GM19452 (cell line): Measurements from ENCODE around the gene GDPD4.
"Not testable (repeated sequence)": the region's sequence is repeated elsewhere in the genome, so short reads cannot be mapped to it uniquely, and the experiment has no call there.

Experiments
- ATAC-seq: cut with Tn5 transposase; IDR thresholded peaks from one replicate; pipeline ENCODE4 v1.9.1; 2021; ENCODE audit not compliant: unreplicated experiment

The GDPD4 gene

GRCh38 chr11:77301510-77301909 lies at the start of gene GDPD4:
GDPD4 (minus strand) TSS chr11:77301686; CDS start chr11:77285137, 16,549 bp downstream.
- ATAC-seq: no peak

GRCh38 chr11:77347948-77348347 lies 46.5 kb upstream of the GDPD4 start:
- no peak for ATAC-seq

GRCh38 chr11:77346906-77347603 lies 45.6 kb upstream of the GDPD4 start:
- ATAC-seq: no peak

GRCh38 chr11:77345621-77346020 lies 44.1 kb upstream of the GDPD4 start:
- ATAC-seq: no peak

- no peak for ATAC-seq
Measured at GRCh38 chr11:77340501-77340900, 39.0 kb upstream of the GDPD4 start.

- ATAC-seq: no peak
Measured at GRCh38 chr11:77332259-77332658, 30.8 kb upstream of the GDPD4 start.

- no peak for ATAC-seq
Measured at GRCh38 chr11:77325159-77325558, 23.7 kb upstream of the GDPD4 start.

GRCh38 chr11:77324508-77324907 lies 23.0 kb upstream of the GDPD4 start:
- ATAC-seq: no peak

- no peak for ATAC-seq
Measured at GRCh38 chr11:77322926-77323590, 21.6 kb upstream of the GDPD4 start.

- no peak for ATAC-seq
Measured at GRCh38 chr11:77322506-77322905, 21.0 kb upstream of the GDPD4 start.

GRCh38 chr11:77320351-77320750 lies 18.9 kb upstream of the GDPD4 start:
- no peak for ATAC-seq

- ATAC-seq: no peak
Measured at GRCh38 chr11:77318600-77318999, 17.1 kb upstream of the GDPD4 start.

- ATAC-seq: no peak
Measured at GRCh38 chr11:77316733-77317342, 15.4 kb upstream of the GDPD4 start.

- no peak for ATAC-seq
Measured at GRCh38 chr11:77312107-77312506, 10.6 kb upstream of the GDPD4 start.

GRCh38 chr11:77311701-77312100 lies 10.2 kb upstream of the GDPD4 start:
- ATAC-seq: no peak

- no peak for ATAC-seq
Measured at GRCh38 chr11:77310721-77311120, 9.2 kb upstream of the GDPD4 start.

- no peak for ATAC-seq
Measured at GRCh38 chr11:77309401-77310085, 8.1 kb upstream of the GDPD4 start.

GRCh38 chr11:77308838-77309237 lies 7.4 kb upstream of the GDPD4 start:
- ATAC-seq: no peak

- no peak for ATAC-seq
Measured at GRCh38 chr11:77303328-77303727, 1.8 kb upstream of the GDPD4 start.

- no peak for ATAC-seq
Measured at GRCh38 chr11:77302752-77303151, 1.3 kb upstream of the GDPD4 start.

GRCh38 chr11:77300695-77301094 lies 791 bp downstream of the GDPD4 start:
- no peak for ATAC-seq

GRCh38 chr11:77300028-77300427 lies 1.5 kb downstream of the GDPD4 start:
- not testable (repeated sequence) for ATAC-seq
